IMR-90 (cell line): ENCODE results near the gene SMC5. TPM values are rescaled to one million over a fixed set of nuclear protein-coding genes. Genes with fewer than 3 reads are reported as not detected.
A peak's percentile ranks its signal among the peaks of the same experiment; 100 is the strongest.

Source experiments
- ATAC-seq: fragments of 200-7000 bp; cut with Tn5 transposase; 2 replicates; pipeline ENCODE4 v1.9.1; 2020; ENCODE audit warnings: low read depth, mild to moderate bottlenecking, moderate library complexity
- BruUV-seq: library from RNA; stranded (reverse); fragments of 400-500 nt; replicated peaks from 2 replicates; lab custom pipeline; 2021; lab: Mats Ljungman, UMichigan
- CTCF ChIA-PET: fragments of 300-600 bp; formaldehyde crosslinking; extraction: SDS; loops from one replicate; lab custom pipeline; 2021; ENCODE audit warnings: antibody characterized with exemption; lab: Yijun Ruan, JAX
- POLR2A ChIA-PET: fragments of 300-600 bp; sonication (Branson Sonifier 250); formaldehyde crosslinking; loops from one replicate; lab custom pipeline; 2022; ENCODE audit warnings: antibody characterized with exemption; ENCODE audit not compliant: unreplicated experiment; lab: Charles Lee
- DNase-seq: peaks from one replicate; pipeline ENCODE4 v3.0.0; 2013
- H2AFZ ChIP-seq: replicated peaks from 2 replicates; pipeline ENCODE3; 2013; ENCODE audit warnings: low read length, mild to moderate bottlenecking; ENCODE audit not compliant: poor library complexity
- H2AK5ac ChIP-seq: 2 replicates; pipeline ENCODE4 v1.6.1; 2013; ENCODE audit warnings: low read depth, low read length, inconsistent platforms
- H2AK9ac ChIP-seq: replicated peaks from 2 replicates; pipeline ENCODE3; 2013; ENCODE audit warnings: mild to moderate bottlenecking, low read depth, low read length, moderate library complexity; ENCODE audit not compliant: poor library complexity
- H2BK120ac ChIP-seq: 2 replicates; pipeline ENCODE4 v1.6.1; 2013; ENCODE audit warnings: low read depth, low read length, inconsistent platforms
- H2BK15ac ChIP-seq: 3 replicates; pipeline ENCODE4 v1.6.1; 2013; ENCODE audit warnings: low read depth, low read length, inconsistent platforms
- H2BK20ac ChIP-seq: 2 replicates; pipeline ENCODE4 v1.6.1; 2013; ENCODE audit warnings: low read depth, mild to moderate bottlenecking, inconsistent platforms, low read length, moderate library complexity
- H2BK5ac ChIP-seq: 2 replicates; pipeline ENCODE4 v1.6.1; 2013; ENCODE audit warnings: mild to moderate bottlenecking, low read depth, low read length, inconsistent platforms; ENCODE audit not compliant: poor library complexity, severe bottlenecking
- H3K14ac ChIP-seq: replicated peaks from 2 replicates; pipeline ENCODE4 v1.6.1; 2013; ENCODE audit warnings: low read depth, low read length, inconsistent platforms
- H3K18ac ChIP-seq: 2 replicates; pipeline ENCODE4 v1.6.1; 2013; ENCODE audit warnings: low read depth, low read length, control low read depth
- H3K23ac ChIP-seq: 2 replicates; pipeline ENCODE4 v1.6.1; 2013; ENCODE audit warnings: low read depth, low read length, inconsistent platforms
- H3K27ac ChIP-seq: 2 replicates; pipeline ENCODE4 v1.5.1; 2013; ENCODE audit warnings: mild to moderate bottlenecking, control low read depth, low read length; ENCODE audit not compliant: insufficient read depth
- H3K27me3 ChIP-seq: 2 replicates; pipeline ENCODE4 v1.6.1; 2013; ENCODE audit warnings: low read length; ENCODE audit not compliant: control insufficient read depth, insufficient read depth
- H3K36me3 ChIP-seq: 2 replicates; pipeline ENCODE4 v1.6.1; 2013; ENCODE audit warnings: low read length, mixed read lengths; ENCODE audit not compliant: control insufficient read depth, insufficient read depth
- H3K4ac ChIP-seq: 2 replicates; pipeline ENCODE4 v1.6.1; 2013; ENCODE audit warnings: low read depth, low read length, inconsistent platforms
- H3K4me1 ChIP-seq: 2 replicates; pipeline ENCODE4 v1.6.1; 2013; ENCODE audit warnings: low read length, mixed read lengths; ENCODE audit not compliant: control insufficient read depth, insufficient read depth
- H3K4me2 ChIP-seq: 2 replicates; pipeline ENCODE4 v1.6.1; 2013; ENCODE audit warnings: low read depth, mild to moderate bottlenecking, control low read depth, low read length, moderate library complexity
- H3K4me3 ChIP-seq: 2 replicates; pipeline ENCODE4 v1.5.1; 2013; ENCODE audit warnings: low read depth, mild to moderate bottlenecking, control low read depth, low read length, moderate library complexity; ENCODE audit not compliant: insufficient read depth
- H3K56ac ChIP-seq: 2 replicates; pipeline ENCODE4 v1.6.1; 2013; ENCODE audit warnings: low read length, inconsistent platforms; ENCODE audit not compliant: insufficient read depth; ENCODE audit errors: extremely low read depth
- H3K79me1 ChIP-seq, 2 experiments: 2 replicates each; pipeline ENCODE4 v1.6.1; 2013; ENCODE audit warnings: low read length in 2 of 2, inconsistent platforms in 1 of 2, low read depth in 1 of 2
- H3K9ac ChIP-seq: 2 replicates; pipeline ENCODE4 v1.6.1; 2013; ENCODE audit warnings: low read depth, low read length, control low read depth
- H3K9me1 ChIP-seq: 2 replicates; pipeline ENCODE4 v1.6.1; 2013; ENCODE audit warnings: low read length, inconsistent platforms; ENCODE audit not compliant: insufficient read depth
- H3K9me3 ChIP-seq: 2 replicates; pipeline ENCODE4 v1.6.1; 2013; ENCODE audit warnings: low read length; ENCODE audit not compliant: control insufficient read depth, insufficient read depth
- H4K20me1 ChIP-seq: 2 replicates; pipeline ENCODE4 v1.6.1; 2013; ENCODE audit warnings: low read length, inconsistent platforms; ENCODE audit not compliant: insufficient read depth
- H4K5ac ChIP-seq: 2 replicates; pipeline ENCODE4 v1.6.1; 2013; ENCODE audit warnings: mild to moderate bottlenecking, low read depth, low read length, control low read depth
- H4K8ac ChIP-seq, 2 experiments: 2 replicates each; pipeline ENCODE4 v1.6.1; 2013; ENCODE audit warnings: low read depth in 2 of 2, low read length in 2 of 2, control low read depth in 1 of 2, inconsistent platforms in 1 of 2
- H4K91ac ChIP-seq: 2 replicates; pipeline ENCODE4 v1.6.1; 2013; ENCODE audit warnings: low read depth, low read length, inconsistent platforms; ENCODE audit not compliant: insufficient read depth
- FOS ChIP-seq: fragments of 150-350 bp; IDR thresholded peaks from 2 replicates; pipeline ENCODE4 v1.6.1; 2016; ENCODE audit warnings: low read depth, low read length
- WGBS, 2 experiments: methylation state at CpG; one replicate each; pipeline versions ENCODE4 v1.1.5 to v1.1.7; 2013; ENCODE audit warnings: missing lambda C conversion rate in 2 of 2; ENCODE audit not compliant: insufficient read length in 1 of 2; ENCODE audit errors: extremely low coverage in 2 of 2; 5-methylcytosine and 5-hydroxymethylcytosine counted together
- dilution Hi-C: fragments of 300-500 bp; cut with HindIII; formaldehyde crosslinking; loops from one replicate; pipeline ENCODE4 v1.14.3; 2018; ENCODE audit warnings: low sequenced_read_pairs; ENCODE audit not compliant: unreplicated experiment
- in situ Hi-C: fragments of 300-500 bp; cut with MboI; formaldehyde crosslinking; loops from 3 replicates; pipeline ENCODE4 v1.14.3; 2019; ENCODE audit warnings: low sequenced_read_pairs, inconsistent platforms, mixed read lengths
- intact Hi-C: fragments of 100-400 bp; cut with micrococcal nuclease; formaldehyde crosslinking; loops from 2 replicates; pipeline ENCODE4 v1.10.0; 2022
- polyA plus RNA-seq, 3 experiments: library from polyadenylated mRNA; depleted of rRNA; stranded (reverse); fragments of >200 nt; gene quantifications; 2 replicates each; pipeline ENCODE4 v1.2.3, GENCODE V29; 2012; ENCODE audit warnings: low replicate concordance in 1 of 3
- total RNA-seq: library from RNA; depleted of rRNA; stranded (reverse); fragments of >200 nt; gene quantifications from 2 replicates; pipeline ENCODE4 v1.2.3, GENCODE V29; 2012

The SMC5 gene
- total and polyA plus RNA-seq, 2 of the 4 experiments (the other 2 are of a cell fraction) = 12.0 to 13.3 TPM

DNA sequence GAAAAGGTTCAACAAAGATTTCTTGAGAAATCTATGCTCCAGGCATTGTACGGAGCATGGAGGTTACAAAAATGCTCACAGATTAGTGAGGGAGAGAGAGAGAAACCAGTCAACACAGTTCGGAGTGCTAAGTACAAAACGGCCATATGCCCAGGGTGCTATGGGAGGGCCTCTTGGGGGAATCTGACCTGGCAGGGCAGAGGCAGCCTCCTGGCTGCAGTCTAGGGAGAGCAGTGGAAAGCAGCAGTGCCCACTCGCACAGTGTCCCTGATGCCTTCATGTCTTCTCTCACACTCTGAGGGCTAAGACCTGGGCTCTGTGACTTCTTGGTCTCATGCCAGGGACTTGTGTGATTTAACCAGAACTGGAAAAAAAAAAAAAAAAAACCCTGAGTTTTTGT lies 29.8 kb upstream of the SMC5 start:
- peak overlapping the region; percentile 51; the same call in 1 of the 2 replicates for H2BK120ac ChIP-seq
- in situ Hi-C loops (loop anchor here (10.0 to 25.0 kb wide), 4 partner anchors 114 to 804 kb away; partner anchors contain the start of gene APBA1), dilution Hi-C loops (no loop called here), intact Hi-C loops (loop anchor here (1.0 to 10.0 kb wide), 7 partner anchors 108 to 807 kb away; partner anchors contain the start of gene APBA1)
- ChIA-PET POLR2A (no interaction called here), CTCF (interaction anchor here (0.6 to 1.7 kb wide), 2 partner anchors 116 to 119 kb away, joined by 3 to 5 read pairs; no protein-coding TSS in a partner anchor)
- H3K79me1 ChIP-seq = peaks cover 0 to 3% of the 10 kb centered on the region in 2 experiments; a peak in 1 of 4 replicates
- no peak overlapping the region for H3K27ac ChIP-seq
- no peak overlapping the region for H2AK9ac ChIP-seq
- peaks cover 7% of the 10 kb centered on the region for H3K4me1 ChIP-seq
- peak overlapping the region; percentile 9; the same call in 1 of the 2 replicates for H2AK5ac ChIP-seq
- H2BK5ac ChIP-seq = no peak overlapping the region
- H4K20me1 ChIP-seq = no peaks in the 10 kb centered on the region
- peak overlapping the region in 1 of 2 experiments; percentile 42; a peak in 2 of 4 replicates for H4K8ac ChIP-seq
- no peaks in the 10 kb centered on the region for H3K9me1 ChIP-seq
- H3K23ac ChIP-seq = no peak overlapping the region
- H2BK20ac ChIP-seq = no peak overlapping the region
- no peak overlapping the region for H4K91ac ChIP-seq
- peak; percentile 67 for ATAC-seq
- H3K4ac ChIP-seq = peak overlapping the region; percentile 48; the same call in 1 of the 2 replicates
- WGBS, 2 experiments = 70% methylated on average over 2 of the region's 4 CpGs; no CpG with 5 or more reads in 1 of the 2 experiments
- no TSS peak for BruUV-seq
- H3K56ac ChIP-seq = no peak overlapping the region
- no peaks in the 10 kb centered on the region for H3K27me3 ChIP-seq
- TF ChIP-seq FOS = no peak
- H3K4me3 ChIP-seq = no peak overlapping the region
- no peak for DNase-seq
- no peak overlapping the region for H3K4me2 ChIP-seq
- H4K5ac ChIP-seq = 0 out of 2 replicates have a peak overlapping the region, but pooled peaks have one; percentile 24
- H3K9me3 ChIP-seq = no peaks in the 10 kb centered on the region
- peak overlapping the region; percentile 72; the same call in 1 of the 2 replicates for H3K18ac ChIP-seq
- no peak overlapping the region; the same call in 1 of the 2 replicates for H3K14ac ChIP-seq
- peak overlapping the region; percentile 15; the same call in 2 of the 3 replicates for H2BK15ac ChIP-seq
- H3K36me3 ChIP-seq = no peaks in the 10 kb centered on the region
- H3K9ac ChIP-seq = no peak overlapping the region
- no peak overlapping the region for H2AFZ ChIP-seq
